Activated CD4-positive, alpha-beta T cell treated with anti-CD3 and anti-CD28 coated beads for 1 hour (primary cell): Measurements from ENCODE around the gene DALRD3.

Source experiments
- DNase-seq: peaks from one replicate; pipeline ENCODE4 v3.0.0-alpha.2; 2020

Gene DALRD3

DNA sequence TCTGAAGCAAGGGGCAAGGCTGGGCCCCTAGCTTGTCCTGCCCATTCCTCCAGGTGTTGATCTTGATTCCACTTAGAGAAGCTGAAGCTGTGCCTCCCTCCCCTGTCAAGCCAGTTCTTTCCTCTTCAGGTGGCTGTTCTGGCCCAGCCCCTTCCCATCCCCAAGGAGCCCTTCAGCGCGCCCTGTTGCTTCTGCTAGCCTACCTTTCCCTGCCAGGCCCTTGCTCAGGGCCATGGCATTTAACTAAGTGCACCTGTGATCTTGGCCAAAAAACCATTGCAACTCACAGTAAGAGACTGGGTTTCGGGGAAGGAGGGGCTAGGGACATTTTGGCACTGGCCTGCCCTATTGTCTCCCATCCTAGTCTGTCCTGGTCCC lies 13.1 kb downstream of the DALRD3 start:
- DNase-seq, result no peak

DNA sequence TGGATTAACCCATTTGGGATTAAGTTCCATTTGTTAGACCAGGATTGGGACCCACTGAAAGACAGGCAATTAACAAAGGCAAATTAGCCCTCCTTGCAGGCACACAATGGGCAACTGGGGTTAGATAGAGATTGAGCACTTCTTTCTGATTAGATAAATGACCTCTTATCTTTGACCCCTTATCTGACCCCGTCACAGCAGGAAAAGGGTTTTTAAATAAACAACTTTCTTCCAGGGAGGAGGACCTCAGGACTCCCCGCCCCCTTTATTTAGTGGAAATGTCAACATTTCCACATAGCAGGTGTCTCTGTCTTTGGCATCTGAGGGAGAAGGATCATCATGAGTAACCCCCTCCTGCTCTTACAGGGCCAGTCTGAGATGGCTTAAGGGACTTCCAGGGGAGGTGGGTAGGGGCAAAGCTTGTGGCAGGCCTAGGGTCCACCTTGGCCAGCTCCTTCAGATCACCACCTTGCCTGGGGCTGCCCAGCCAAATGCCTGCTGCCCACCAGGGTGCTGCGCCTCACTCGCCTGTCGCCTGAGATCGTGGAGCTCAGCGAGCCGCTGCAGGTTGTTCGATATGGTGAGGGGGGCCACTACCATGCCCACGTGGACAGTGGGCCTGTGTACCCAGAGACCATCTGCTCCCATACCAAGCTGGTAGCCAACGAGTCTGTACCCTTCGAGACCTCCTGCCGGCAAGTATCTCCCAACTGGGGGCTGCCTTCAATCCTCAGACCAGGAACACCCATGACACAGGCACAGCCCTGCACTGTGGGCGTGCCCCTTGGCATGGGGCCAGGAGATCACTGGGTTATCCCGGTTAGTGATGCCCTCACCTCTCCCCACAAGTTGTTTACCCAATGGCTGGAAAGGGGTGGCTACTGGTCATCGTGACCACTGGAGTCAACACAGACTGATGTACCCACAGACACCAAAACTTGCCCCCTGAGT lies 13.8 kb downstream of the DALRD3 start:
- no peak for DNase-seq

DNA sequence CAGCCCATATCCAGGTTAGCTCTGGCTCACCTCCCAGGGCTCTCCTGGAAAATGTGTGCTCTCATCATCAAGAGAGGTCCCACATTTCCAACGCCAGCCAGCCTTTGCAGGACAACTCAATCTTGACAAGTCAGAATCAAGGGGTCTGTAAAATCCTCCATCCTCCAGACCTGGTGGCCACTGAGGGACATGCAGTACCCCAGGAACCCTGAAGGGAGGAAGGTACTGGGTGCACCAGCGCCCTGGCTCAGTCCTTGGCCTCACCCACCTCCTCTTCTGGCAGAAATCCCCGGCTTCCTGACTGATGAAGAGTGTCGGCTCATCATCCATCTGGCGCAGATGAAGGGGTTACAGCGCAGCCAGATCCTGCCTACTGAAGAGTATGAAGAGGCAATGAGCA lies 17.2 kb downstream of the DALRD3 start:
- DNase-seq, result no peak

DNA sequence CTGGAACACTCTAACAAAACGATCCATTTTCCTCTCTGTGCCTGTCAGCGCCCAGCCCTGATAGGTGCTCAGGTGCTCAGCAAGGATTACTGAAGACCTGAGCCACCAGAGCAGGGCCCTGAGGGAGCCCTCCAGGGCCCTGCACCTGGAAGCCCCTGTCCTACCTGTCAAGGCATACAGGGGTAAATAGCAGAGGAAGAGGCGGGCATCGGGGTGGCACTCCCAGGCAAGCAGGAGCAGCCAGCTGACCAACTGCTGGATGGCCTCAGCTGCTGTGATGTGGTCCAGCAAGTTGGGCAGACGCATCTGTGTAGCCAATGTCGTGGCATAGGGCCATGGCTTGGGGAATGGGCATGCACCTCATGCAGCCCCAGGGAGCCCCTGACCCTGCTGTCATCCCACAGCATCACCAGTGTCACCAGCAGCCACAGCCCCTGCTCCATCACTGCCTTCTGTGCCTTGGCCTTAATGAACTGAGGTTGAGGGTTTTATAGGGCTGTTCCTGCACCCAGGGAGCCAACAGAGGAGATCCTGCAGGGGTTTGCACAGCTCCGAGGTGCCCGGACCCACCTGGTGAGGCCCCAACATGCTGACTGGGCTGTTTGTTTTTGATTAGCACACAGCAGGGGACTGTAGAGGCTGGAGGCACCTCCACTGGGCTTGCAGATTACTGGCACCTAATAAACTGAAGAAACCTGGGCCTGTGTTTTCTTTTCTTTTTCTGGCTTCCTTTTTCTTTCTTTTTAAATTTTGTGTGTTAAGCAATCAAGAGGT lies 19.1 kb downstream of the DALRD3 start:
- no peak for DNase-seq

DNA sequence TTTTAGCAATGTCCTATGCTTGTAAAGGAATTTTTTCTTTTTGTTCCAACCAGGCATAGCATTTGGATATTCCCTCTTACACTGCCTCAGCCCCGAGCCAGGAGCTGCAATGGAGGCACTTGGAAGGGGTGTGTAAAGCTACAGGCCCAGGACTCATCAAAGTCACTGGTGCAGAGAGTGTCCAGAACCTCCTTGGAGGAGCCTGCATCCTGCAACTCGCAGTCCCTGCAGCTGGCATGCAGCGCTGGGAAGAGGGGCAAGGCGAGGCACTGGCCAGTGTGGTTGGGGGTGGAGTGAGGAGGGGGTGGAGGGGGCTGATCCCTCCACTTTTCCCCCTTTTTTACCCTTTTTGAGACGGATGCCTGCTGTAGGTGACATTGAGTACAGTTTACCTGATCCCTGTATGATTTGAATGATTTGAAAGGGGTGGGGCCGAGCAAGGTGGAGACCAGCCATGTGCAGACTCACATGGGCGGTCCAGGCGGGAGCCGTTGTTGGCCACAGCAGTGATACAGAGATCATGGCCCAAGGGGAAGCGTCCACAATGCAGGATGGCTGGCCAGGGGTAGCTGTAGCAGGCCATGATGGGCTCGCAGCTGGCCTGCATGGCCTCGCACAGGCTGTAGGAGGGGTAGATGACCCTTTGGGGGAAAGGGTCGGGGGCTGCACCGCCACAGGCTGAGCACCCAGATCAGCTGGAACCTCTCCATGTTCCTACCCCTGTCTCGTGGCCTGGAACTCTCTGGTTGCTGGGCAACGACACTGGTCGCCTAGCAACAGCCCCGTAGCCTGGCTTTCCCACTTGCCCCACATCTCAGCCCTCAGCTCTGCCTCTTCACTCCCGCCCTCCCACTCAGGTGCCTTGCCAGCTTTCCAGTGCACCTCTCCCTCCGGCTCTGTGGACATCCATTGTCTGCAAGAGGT lies 20.4 kb downstream of the DALRD3 start:
- DNase-seq, result no peak

DNA sequence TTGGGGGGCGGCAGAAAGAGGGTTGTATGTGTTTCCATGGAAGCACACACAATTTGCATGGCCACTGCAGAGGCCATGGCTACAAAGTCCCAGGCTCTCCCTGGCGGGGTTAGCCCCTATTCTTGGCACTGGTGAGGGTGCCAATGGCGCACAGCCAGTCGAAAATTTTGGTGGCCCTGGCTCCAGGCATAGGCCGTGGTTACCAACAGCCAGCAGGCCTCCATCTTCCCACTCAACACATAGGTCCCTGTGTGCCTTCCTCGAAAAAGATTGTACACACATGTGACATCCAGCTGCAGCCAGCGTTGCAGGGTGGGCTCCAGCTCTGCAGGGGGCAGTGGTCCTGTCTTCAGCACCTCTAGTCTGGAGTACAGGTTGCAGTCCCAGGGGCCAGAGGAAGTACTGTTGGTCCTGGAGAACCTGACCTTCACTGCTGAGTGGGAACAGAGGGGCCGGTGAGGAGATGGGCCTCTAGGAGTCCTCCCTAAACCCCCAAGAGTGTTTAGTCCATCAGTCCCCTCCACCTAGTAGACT lies 21.2 kb downstream of the DALRD3 start:
- DNase-seq, result no peak

DNA sequence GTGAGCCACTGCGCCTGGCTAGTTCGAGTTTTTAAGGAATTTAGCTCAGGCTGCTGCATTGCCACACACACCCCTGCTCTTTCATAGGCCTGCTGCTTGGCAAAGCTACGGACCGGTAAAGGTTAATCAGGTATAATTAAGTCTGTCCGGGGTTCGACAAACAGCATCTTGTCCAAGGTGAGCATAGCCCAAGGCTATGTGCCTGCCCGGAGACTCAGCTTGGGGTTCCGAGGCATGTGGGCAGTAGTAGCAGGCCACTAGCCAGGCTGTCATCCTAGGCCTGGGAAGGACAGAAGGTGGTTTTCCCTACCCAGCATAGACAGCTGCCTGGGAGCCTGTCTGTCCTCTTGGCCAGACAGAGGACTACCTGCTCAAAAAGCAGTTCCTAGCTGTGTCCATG lies 21.7 kb downstream of the DALRD3 start:
- no peak for DNase-seq

DNA sequence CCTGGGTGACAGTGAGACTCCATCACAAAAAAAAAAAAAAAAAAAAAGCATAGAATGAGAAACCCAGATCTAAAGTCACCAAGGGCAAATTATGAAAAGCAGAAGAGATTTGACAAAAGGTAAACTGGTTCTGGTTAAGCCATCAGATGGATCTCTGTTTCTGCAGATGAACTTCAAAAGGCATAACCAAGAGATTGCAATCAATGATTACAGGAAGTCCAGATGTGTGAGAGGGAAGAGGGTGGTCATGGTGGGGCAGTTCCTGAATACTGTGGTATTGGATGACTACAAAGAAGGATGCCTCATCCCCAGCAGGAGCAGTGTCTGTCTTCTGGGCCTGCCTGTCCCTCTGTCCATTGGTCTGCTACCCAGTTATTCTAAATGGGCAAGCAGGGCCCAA lies 24.5 kb downstream of the DALRD3 start:
- DNase-seq, result no peak

DNA sequence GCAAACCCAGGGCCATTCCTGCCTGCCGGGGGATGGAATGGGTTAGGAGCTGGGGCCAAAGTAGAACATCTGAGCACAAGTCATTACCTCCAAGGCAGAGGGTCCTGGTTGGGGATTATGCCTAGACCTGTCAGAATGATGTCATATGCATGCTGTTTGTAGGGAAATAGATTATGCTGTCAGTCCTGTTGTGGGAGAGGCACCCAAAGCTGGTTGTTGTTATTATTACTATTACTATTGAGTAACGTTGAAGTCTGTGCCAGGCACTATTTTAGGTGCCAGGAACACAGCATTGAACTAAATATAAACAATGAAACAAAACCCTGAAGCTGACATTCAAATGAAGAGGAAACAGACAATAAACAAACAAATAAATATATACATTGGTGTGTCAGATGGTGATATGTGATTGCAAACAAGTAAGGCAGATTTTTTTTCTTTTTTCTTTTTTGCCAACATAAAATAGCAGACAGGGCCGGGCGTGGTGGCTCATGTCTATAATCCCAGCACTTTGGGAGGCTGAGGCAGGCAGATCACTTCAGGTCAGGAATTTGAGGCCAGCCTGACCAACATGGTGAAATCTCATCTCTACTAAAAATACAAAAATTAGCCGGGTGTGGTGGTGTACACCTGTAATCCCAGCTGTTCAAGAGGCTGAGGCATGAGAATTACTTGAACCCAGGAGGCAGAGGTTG lies 26.4 kb downstream of the DALRD3 start:
- DNase-seq, result no peak

DNA sequence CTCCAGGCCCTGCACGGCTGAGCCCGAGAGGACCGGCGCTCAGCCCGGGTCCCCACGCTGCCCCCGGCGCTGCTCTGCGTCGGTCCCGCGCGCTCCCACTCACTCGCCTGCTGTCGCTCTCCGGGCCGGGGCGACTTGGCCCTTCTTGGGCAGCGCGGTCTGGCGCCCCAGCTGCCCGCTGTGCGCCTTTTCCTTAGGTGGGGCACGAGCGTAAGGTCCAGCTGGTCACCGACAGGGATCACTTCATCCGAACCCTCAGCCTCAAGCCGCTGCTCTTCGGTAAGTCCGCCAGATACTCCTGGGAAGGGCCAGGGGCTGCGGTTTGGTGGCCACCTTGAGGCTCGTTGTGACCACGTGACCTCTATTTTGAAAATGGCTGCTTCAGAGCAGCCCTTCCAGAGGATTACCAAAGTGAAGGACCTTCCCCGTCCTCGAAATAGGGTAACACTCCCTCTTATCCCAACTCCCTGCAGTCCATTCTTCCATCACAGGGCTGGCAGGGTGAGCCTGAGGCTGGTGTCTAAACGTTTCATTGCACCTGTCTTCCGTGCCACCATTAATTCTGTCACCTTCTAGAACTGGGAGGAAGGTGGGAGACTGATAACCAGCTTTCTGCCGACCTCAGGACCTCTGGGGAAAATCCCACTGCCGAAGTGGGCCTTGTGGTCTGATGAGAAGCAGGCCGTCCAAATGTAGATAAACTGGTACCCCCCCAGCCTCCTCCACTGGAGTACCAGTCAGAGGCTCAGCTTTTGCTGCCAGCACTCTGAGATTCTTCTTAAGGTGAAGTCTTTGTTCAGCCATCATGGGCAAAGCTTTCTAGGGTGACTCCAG lies 27.5 kb downstream of the DALRD3 start:
- no peak for DNase-seq

DNA sequence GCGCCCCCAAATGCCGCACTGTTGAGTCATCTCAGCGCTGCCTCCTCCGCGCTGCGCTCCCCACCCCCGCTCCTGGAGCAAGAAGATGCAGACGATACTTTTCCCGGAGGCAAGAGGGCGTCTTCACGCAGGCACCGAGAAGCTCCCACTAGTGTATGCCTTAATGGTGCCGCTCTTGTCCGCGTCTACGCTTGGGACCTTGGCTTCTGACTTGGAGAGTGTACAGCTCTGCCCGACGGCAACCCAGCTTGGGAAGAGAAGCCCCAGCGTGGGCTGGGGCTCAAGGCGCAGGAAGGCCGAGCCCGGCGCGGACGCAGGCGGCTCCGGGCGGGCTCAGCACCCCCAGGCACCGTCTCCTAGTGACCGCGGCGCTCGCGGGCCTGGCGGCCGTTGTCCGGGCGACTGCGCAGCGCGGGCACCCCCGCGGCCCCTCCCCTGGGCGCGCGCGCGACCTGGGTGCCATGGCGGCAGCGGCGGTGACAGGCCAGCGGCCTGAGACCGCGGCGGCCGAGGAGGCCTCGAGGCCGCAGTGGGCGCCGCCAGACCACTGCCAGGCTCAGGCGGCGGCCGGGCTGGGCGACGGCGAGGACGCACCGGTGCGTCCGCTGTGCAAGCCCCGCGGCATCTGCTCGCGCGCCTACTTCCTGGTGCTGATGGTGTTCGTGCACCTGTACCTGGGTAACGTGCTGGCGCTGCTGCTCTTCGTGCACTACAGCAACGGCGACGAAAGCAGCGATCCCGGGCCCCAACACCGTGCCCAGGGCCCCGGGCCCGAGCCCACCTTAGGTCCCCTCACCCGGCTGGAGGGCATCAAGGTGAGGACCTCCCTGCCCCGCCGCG lies 28.4 kb downstream of the DALRD3 start, which contains the start of gene P4HTM:
Gene P4HTM, plus strand, starts transcription at position 446 of the 840 bp plus-strand sequence. Its CDS starts 16 bp downstream, at position 462.
- peak; percentile 71 for DNase-seq

DNA sequence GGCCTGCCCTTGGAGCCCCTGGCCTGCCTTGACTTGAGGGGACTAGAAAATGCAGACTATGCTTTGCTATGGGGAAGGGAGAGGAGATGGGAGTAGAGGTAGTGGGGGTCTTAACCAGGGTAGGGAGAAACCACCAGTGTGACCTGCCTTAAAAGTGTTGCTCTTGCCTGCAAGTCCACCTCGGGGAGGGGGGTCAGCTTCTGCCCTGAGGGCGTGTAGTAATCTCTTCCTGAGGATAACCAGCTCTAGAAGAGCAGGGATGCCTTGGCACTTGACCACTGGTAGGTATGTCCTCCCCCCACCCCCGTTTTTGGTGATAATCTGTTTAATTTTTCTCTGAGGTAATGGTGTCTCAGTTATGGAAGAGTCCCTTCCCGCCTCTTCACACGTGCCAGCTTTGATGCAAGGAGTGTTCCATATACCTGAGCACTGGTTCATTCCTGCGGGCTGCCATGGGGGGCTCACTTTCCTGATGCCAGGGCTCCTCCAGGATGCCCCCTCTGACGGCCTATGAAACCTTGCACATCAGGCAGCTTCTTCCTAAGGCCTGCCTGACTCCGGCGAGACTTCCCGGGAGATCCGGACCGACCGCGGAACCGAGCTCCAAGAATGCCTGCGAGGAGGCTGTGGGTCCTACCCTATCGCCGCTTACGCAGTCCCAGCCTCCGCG lies 29.1 kb downstream of the DALRD3 start:
- no peak for DNase-seq

DNA sequence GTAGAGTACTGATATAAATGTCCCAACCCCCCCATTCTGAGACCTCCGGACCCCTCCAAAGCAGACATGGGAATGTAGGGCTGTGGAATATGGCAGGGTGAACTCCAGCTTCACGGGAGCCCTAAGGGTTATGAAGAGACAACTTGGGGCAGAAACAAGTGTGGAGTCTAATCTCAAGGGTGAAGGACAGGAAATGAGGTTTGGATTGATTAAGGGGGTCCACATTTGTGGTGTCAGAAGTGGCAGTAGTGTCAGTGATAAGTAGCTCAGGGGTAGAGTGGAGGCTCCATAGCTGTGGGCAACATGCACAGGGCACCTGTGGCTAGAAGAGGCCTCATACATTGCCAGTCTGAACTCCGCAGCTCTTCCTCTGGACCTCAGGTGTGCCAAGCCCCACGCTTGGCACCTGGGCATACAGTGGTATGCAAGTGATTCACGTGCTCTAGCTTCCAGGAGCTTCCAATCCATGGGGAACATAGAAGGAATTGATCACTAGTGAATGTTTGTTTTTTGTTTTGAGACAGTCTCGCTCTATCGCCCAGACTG lies 32.5 kb downstream of the DALRD3 start:
- no peak for DNase-seq

DNA sequence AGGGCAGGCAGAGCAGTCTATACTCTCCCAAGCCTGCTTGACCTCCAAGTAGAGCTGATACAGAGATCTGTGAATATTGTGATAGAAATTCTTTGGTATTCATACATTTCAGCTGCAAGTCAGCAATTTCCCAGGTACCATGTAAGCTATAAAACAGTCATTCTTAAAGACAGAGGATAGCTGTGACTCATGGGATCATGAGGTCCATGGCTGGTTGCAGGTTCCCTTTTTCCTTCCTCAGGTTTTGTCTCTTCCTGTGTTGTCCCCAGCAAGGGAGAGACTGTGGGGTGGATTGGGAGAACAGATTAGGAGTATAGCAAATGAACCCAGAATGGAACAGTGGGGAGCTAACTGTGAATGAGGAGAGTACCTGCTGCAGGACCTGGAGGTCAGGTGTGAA lies 33.7 kb downstream of the DALRD3 start:
- no peak for DNase-seq

DNA sequence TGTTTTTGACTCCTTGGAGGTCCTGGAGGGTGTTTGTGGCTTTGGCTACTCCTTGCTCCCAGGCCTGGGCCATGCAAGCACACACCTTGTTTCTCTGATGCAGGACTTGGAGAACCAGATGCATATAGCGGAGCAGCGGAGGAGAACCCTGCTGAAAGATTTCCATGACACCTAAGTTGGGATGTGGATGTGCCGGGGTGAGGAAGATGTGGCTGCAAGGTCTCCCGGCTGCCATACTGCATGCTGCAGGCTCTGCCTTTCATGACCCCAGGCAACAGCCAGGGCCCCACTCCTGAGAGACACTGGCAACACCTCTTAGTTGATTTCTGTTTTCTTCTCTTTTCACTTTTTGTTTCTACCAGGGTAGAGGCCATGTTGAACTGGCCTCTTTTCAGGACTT lies 35.3 kb downstream of the DALRD3 start:
- no peak for DNase-seq

DNA sequence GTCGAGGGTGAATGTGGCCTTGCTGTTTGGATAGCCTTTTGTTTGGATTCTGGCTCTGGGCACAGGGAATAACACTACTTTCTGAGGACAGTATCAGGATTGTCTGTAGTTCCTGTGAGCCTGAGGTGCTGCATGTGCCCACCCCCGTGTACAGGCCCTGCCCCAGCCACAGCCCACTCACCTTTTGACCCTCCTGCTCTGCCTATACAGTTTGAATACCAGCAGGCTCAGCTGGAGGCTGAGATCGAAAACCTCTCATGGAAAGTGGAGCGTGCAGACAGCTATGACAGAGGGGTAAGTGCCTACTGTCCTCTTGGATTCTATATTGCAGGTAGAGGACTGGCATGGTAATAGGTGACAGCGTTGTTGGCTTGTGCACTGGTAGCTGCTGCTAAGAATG lies 35.7 kb downstream of the DALRD3 start:
- DNase-seq, result no peak

DNA sequence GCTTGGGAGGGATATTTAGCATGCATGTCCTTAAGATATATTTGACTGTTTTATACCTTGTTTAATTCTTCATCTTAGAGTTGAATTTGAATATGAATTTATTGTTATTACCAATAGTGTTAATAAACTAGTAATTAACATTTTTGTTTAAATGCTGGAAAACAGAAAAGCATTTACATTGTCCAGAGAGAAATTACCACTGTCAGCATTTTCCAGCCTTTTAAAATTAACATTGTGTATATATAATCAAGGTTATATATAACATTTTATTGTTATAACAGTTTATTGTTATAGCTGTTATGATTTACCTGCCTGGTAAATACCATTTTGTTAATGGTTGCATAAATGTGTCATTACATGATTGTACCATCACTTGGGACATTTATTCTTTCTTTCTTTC lies 36.4 kb downstream of the DALRD3 start:
- no peak for DNase-seq

DNA sequence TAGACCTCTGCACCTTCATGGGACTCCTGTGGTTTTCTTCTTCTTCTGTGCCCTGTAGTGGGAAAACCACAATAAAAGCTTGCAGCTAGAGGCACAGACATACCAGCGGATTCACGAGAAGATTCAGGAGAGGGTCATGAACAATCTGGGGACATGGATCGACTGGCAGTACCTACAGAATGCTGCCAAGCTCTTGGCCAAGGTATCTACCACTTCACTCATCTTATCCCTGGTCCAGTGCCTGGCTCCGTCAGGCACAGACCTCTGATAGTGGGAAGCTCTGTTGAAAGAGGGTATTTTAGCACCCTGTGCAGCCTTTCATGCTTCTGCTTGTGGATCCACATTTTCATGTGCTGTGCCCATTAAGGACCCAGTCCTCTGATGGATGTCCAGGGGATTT lies 38.1 kb downstream of the DALRD3 start:
- no peak for DNase-seq

DNA sequence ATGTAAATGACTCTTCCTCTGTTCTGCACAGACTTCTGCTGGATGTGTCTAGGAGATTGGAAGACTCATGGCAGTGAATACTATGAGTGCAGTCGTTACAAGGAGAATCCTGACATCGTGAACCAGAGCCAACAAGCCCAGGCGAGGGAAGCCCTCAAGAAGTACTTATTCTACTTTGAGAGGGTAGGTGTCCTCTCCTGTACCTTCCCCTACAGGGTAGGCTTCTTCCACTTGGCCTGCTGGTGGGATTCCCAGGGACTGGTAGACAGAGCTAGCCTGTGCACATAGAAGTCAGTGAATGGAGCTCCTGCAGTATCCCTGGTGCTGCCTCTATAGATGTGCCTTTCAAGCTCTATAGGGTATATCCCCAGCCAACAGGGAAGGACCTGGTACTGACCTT lies 38.9 kb downstream of the DALRD3 start:
- DNase-seq, result no peak
